SU-DHL-6 (cell line): ENCODE data around the gene DLK1.

Experiments
- H2AFZ ChIP-seq: fragments of 200-600 bp; sonication (generic); 2 replicates; pipeline ENCODE4 v1.6.1; 2014; ENCODE audit warnings: low read depth, mild to moderate bottlenecking, moderate library complexity, mixed read lengths, antibody characterized with exemption, low read length; ENCODE audit not compliant: severe bottlenecking
- H3F3A ChIP-seq: fragments of 200-600 bp; shearing (Covaris generic); 2 replicates; pipeline ENCODE4 v1.6.0; 2016; ENCODE audit warnings: antibody characterized with exemption, mild to moderate bottlenecking; ENCODE audit not compliant: insufficient read depth
- H3K27ac ChIP-seq: fragments of 200-600 bp; sonication (generic); 2 replicates; pipeline ENCODE4 v1.5.1; 2016; ENCODE audit warnings: low read depth, mild to moderate bottlenecking, low read length, moderate library complexity, mixed read lengths
- H3K27me3 ChIP-seq: fragments of 200-600 bp; sonication (generic), shearing (Covaris generic); 2 replicates; pipeline ENCODE4 v1.6.0; 2014; ENCODE audit warnings: mild to moderate bottlenecking, low read length
- H3K36me3 ChIP-seq: fragments of 200-600 bp; sonication (generic); 2 replicates; pipeline ENCODE4 v1.6.1; 2014; ENCODE audit warnings: mild to moderate bottlenecking, low read length, mixed read lengths
- H3K4me2 ChIP-seq: fragments of 300-600, 200-600 bp; shearing (Covaris generic), sonication (generic); 2 replicates; pipeline ENCODE4 v1.6.0; 2014; ENCODE audit warnings: low read length, low read depth, mild to moderate bottlenecking; ENCODE audit not compliant: poor library complexity, severe bottlenecking
- H3K4me3 ChIP-seq: fragments of 200-600 bp; sonication (generic); 2 replicates; pipeline ENCODE4 v1.5.1; 2014; ENCODE audit warnings: antibody characterized with exemption, low read length, mild to moderate bottlenecking, mixed read lengths; ENCODE audit not compliant: insufficient read depth, poor library complexity, severe bottlenecking
- H3K79me2 ChIP-seq: fragments of 200-600 bp; sonication (generic); 2 replicates; pipeline ENCODE4 v1.6.1; 2014; ENCODE audit warnings: mild to moderate bottlenecking, low read length, moderate library complexity; ENCODE audit not compliant: insufficient read depth
- H3K9ac ChIP-seq: fragments of 200-600 bp; sonication (generic); 2 replicates; pipeline ENCODE4 v1.7.0; 2014; ENCODE audit warnings: mild to moderate bottlenecking, low read length
- H3K9me2 ChIP-seq: fragments of 200-600 bp; sonication (generic); replicated peaks from 2 replicates; pipeline ENCODE4 v1.6.1; 2014; ENCODE audit warnings: low read length; ENCODE audit not compliant: insufficient read depth
- H3K9me3 ChIP-seq: fragments of 200-600 bp; sonication (generic); 2 replicates; pipeline ENCODE4 v1.6.1; 2014; ENCODE audit warnings: low read length, mixed read lengths; ENCODE audit not compliant: insufficient read depth
- H4K20me1 ChIP-seq: fragments of 200-600 bp; sonication (generic); 2 replicates; pipeline ENCODE4 v1.6.1; 2014; ENCODE audit warnings: low read depth, mild to moderate bottlenecking, antibody characterized with exemption, low read length, moderate library complexity, mixed read lengths
- EZH2phosphoT487 ChIP-seq: fragments of 200-600 bp; sonication (generic), shearing (Covaris generic); conservative IDR thresholded peaks from 2 replicates; pipeline ENCODE4 v1.6.1; 2018; ENCODE audit warnings: mild to moderate bottlenecking, antibody characterized with exemption, low read length, moderate library complexity, mixed read lengths
- TF ChIP-seq, protein P1 (sequence below): fragments of 200-600 bp; sonication (generic); IDR thresholded peaks from one replicate; pipeline ENCODE4 v1.5.1; 2017; ENCODE audit warnings: antibody characterized with exemption, mild to moderate bottlenecking, low read length, moderate library complexity; ENCODE audit not compliant: insufficient read depth, poor library complexity, severe bottlenecking

The DLK1 gene

DNA sequence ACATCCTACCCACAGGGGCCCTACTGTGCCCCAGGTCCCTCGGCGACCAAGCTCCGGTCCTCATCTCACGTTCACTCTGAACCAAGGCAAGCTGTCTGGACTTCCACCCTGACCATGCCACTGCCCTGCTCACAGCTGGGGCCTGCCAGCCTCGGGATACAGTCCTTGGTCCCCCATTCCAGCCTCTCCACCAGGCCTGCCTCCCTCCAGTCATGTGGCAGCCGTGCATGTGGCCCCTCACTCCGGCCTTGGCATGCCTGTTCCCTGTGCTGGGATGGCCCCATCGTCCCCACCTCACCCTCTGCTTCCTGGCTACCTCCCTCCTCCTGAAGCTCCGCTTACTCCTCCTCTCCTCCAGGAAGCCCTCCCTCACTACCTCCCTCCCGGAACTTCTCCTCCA is 38.6 kb upstream of the DLK1 start:
- no peaks in the 10 kb centered on the region for H3F3A ChIP-seq
- H3K4me3 ChIP-seq: no peak overlapping the region
- no peak overlapping the region for H2AFZ ChIP-seq
- H3K9ac ChIP-seq: no peak overlapping the region
- no peak for TF ChIP-seq EZH2phosphoT487
- TF ChIP-seq, protein P1, sequence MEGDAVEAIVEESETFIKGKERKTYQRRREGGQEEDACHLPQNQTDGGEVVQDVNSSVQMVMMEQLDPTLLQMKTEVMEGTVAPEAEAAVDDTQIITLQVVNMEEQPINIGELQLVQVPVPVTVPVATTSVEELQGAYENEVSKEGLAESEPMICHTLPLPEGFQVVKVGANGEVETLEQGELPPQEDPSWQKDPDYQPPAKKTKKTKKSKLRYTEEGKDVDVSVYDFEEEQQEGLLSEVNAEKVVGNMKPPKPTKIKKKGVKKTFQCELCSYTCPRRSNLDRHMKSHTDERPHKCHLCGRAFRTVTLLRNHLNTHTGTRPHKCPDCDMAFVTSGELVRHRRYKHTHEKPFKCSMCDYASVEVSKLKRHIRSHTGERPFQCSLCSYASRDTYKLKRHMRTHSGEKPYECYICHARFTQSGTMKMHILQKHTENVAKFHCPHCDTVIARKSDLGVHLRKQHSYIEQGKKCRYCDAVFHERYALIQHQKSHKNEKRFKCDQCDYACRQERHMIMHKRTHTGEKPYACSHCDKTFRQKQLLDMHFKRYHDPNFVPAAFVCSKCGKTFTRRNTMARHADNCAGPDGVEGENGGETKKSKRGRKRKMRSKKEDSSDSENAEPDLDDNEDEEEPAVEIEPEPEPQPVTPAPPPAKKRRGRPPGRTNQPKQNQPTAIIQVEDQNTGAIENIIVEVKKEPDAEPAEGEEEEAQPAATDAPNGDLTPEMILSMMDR: no peak
- no peak overlapping the region for H3K27ac ChIP-seq
- no peaks in the 10 kb centered on the region for H3K9me3 ChIP-seq
- no peaks in the 10 kb centered on the region for H4K20me1 ChIP-seq
- no peaks in the 10 kb centered on the region for H3K27me3 ChIP-seq
- H3K4me2 ChIP-seq: no peak overlapping the region
- no peaks in the 10 kb centered on the region for H3K79me2 ChIP-seq
- no peaks in the 10 kb centered on the region for H3K36me3 ChIP-seq
- no peaks in the 10 kb centered on the region for H3K9me2 ChIP-seq

DNA sequence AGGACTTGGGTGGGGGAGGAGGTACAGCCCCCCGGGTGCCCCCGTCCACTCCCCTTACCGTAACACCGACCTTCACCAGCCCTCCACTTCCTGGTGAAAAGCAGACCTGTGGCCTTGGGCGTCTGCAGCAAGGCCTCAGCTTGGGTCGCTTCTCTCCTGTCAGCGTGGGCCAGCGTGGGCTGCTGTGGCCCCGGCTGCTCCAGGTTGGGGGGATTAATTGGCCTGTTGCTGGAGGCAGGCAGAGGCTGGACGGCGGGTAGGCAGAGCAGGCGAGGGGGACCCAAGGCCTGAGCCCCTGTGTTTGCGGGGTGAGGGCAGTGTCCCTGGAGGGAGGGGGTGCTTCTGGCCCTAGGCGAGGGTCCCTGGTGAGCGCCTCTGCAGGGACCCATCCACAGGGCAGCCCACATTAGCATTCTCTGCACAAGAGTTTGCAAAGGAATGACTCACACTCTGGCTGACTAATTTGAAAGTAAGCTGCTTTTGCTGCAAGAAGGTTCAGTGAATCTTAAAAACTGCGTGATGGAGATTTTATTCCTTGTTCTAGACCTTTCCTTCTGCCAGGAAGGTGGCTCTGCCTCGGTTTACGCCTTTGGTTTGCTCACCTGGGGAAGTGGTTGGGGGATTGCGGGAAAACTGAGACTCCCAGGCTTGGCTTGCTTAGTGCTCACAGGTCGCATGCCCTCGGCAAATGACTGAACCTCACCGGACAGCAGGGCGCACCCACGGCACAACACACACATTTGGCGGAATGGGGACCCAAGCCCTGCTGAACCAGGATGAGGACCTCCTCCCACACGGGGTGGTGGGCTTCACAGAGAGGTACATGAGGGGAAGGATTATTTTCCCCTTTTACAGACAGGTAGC is 37.9 kb upstream of the DLK1 start:
- H2AFZ ChIP-seq: no peak overlapping the region
- H3K27ac ChIP-seq: no peak overlapping the region
- no peak overlapping the region for H3K4me2 ChIP-seq

DNA sequence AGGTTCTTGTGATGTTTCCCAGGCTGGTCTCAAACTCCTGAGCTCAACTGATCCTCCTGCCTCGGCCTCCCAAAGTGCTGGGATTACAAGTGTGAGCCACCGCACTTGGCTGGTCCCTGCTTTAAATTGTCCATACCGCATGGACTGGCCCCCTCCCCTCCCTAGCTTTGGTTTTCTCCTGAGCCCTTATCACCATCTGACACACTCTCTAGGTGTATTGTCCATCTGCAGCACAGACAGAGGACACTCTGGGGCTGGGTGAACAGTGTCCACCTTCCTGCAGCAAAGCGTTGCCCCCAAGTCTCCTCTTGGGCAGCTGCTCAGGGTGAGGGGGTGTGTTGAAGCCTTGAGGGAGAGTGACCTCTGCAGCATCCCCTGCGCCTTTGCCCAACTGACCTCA is 36.0 kb upstream of the DLK1 start:
- Histone ChIP-seq H4K20me1 (no peaks in the 10 kb centered on the region), H3K79me2 (no peaks in the 10 kb centered on the region), H3F3A (no peaks in the 10 kb centered on the region), H3K9me3 (no peaks in the 10 kb centered on the region), H3K4me2 (no peak overlapping the region), H3K4me3 (no peak overlapping the region), H3K9ac (no peak overlapping the region), H3K36me3 (no peaks in the 10 kb centered on the region), H3K9me2 (no peaks in the 10 kb centered on the region), H2AFZ (no peak overlapping the region), H3K27ac (no peak overlapping the region), H3K27me3 (no peaks in the 10 kb centered on the region)
- TF ChIP-seq, protein P1: no peak
- no peak for TF ChIP-seq EZH2phosphoT487

More for the DNA sequence above, 37.9 kb upstream of the DLK1 start:
- Histone ChIP-seq H3K9ac (no peak overlapping the region), H3K36me3 (no peaks in the 10 kb centered on the region), H3K79me2 (no peaks in the 10 kb centered on the region), H3F3A (no peaks in the 10 kb centered on the region), H4K20me1 (no peaks in the 10 kb centered on the region), H3K4me3 (no peak overlapping the region), H3K9me2 (no peaks in the 10 kb centered on the region), H3K27me3 (no peaks in the 10 kb centered on the region), H3K9me3 (no peaks in the 10 kb centered on the region)
- TF ChIP-seq, protein P1: no peak
- no peak for TF ChIP-seq EZH2phosphoT487
